Midbrain (tissue), 1 donor: ENCODE data around the gene PARN.
"Not testable (repeated sequence)": the region's sequence is repeated elsewhere in the genome, so short reads cannot be mapped to it uniquely, and the experiment has no call there.

Source experiments
- DNase-seq: peaks from one replicate; lab custom pipeline; 2025; lab: John Stamatoyannopoulos, UW

PARN gene

DNA sequence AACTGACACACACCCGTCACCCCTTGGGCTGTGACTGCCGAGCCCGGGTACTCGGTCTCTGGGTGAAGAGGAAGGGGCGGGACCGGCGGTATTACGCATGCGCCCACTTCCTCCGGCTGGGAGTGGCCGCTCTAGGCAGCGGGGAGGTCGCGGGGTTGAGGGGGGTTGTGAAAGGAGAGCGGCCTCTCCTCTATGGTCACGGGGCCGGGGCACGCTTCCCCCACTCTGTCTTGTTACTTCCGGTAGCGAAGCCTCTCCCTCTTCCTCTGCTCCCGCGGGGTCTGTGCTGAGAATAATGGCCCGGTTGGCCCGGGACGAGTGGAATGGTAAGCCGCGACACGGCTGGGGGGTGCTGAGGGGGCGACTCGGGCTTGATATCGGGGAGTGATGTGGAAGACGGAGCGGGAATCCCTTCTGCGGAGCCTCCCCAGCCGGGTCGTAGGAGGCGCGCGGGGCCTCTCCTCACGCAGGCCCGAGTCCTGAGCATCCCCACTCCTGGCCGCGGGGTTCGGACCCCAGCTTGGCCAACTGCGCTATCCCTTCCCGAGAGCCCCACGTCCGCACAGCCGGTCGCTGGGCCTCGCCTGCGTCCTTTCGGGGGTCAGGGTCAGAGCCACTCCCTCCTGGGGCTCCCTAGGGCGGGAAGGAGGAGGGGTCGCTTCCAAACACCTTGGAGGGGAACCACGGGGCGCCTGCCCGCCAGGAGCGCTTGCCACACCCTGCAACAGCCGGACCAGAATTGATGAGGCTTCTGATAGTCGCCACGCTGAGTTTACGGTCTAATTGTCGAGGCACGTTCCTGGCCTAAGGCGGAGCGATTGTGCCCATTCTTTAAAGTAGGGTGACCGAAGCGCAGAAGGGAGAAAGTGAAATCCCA is 2.9 kb upstream of the PARN start, which contains the start of gene BFAR:
TSS of gene BFAR (plus strand) at position 259 of the 877 bp plus-strand sequence. CDS start 11,396 bp downstream, outside the sequence.
- DNase-seq, result peak; percentile 98

- not testable (repeated sequence) for DNase-seq
Observed at GRCh38 chr16:14630620-14631330, 715 bp upstream of the PARN start.

DNA sequence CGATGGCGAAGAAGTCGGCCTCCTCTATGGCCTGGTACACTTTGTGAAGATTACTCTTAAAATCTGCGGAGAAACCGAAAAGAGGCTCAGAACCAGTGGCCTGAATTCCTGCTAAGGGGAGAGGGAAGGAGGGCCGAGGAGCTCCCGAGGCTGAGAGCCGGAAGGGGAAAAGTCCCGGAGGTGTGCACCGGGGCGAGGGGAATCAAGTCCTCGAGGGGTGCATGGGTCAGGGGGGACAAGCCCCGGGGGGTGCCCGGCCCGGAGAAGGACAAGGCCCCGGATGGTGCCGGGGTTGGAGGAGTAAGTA is 495 bp downstream of the PARN start:
- DNase-seq, result no peak

- no peak for DNase-seq
Observed at GRCh38 chr16:14628806-14629611, 1.1 kb downstream of the PARN start.

DNA sequence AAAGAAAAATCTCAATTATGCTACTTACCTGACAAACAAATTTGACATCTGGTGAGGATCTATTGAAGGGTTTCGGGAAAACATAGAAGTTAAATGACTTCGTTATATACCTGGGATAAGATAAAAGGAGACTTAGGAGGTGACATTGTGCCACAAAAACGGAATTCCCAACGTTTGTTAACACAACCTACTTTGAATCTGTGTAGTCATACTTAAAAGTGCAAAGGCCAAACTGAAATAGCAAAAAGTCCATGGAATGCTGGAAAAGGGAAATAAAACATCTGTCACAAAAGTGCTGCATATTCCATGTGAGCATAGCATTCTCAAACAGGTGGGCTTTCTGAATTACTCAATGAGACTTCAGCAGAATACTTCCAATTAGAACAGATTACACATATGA is 3.0 kb downstream of the PARN start:
- DNase-seq, result no peak

DNA sequence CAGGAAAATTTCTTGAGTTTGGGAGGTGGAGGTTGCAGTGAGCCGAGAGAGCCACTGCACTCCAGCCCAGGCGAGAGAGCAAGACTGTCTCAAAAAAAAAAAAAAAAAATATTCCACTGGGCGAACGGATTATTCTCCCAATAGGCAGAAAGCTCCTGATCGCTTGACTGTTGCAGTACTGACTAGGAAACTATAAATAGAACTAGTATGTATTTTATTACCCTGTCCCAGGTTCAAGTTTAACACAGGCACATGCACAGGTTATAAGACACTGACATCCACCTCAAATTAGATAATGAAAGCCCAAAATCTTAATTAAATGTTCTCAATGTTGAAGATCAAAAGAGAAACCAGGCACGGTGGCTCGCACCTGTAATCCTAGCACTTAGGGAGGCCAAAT is 11.5 kb downstream of the PARN start:
- no peak for DNase-seq

DNA sequence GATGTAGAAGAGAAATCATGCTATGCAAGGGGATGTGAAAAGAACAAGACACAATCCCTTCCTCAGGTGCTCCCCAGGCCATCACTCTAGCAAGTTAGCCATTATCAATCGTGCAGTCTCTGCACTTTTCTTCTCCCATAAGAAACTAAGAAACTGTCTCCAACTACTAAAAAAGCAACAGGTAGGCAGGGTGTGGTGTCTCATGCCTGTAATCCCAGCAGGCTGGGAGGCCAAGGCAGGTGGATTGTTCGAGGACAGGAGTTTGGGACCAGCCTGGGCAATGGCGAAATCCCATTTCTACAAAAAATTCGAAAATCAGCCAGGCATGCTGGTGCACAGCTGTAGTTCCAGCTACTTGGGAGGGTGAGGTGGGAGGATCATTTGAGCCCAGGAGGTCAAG is 13.8 kb downstream of the PARN start:
- no peak for DNase-seq

- DNase-seq, result no peak
Observed at GRCh38 chr16:14613991-14614390, 16.1 kb downstream of the PARN start.

- DNase-seq, result no peak
Observed at GRCh38 chr16:14611660-14612059, 18.4 kb downstream of the PARN start.

- no peak for DNase-seq
Observed at GRCh38 chr16:14609716-14610115, 20.3 kb downstream of the PARN start.

GRCh38 chr16:14608604-14609003 is 21.5 kb downstream of the PARN start:
- DNase-seq, result peak; percentile 24

GRCh38 chr16:14608111-14608566 is 21.9 kb downstream of the PARN start:
- no peak for DNase-seq

- DNase-seq, result no peak
Observed at GRCh38 chr16:14606102-14606501, 24.0 kb downstream of the PARN start.

DNA sequence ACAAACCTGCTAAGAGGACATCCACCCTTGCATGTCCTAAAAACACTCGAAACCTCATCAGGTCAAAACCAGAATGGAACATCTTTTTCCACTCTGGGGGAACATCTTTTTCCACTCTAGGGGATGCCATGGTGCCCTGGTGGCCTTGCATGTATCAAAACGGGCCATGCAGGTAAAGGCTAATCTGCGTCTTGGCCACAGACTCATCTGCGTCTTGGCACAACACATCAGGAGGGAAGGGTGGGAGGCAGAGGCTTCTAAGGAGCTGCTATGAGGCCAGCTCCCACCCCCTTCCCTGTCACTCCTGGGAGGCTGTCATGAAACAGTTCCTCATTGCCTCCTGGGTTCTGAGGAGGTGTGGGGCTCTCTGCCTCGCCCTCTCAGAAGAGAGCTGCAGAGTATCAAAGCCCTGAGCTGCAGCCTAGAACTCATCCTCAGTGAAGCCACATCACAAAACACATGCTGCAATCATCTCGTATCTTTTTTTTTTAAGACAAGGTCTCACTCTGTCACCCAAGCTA is 27.6 kb downstream of the PARN start:
- no peak for DNase-seq

GRCh38 chr16:14600164-14600563 is 29.9 kb downstream of the PARN start:
- no peak for DNase-seq

GRCh38 chr16:14586637-14587305 is 43.3 kb downstream of the PARN start:
- no peak for DNase-seq

- no peak for DNase-seq
Observed at GRCh38 chr16:14585287-14585686, 44.8 kb downstream of the PARN start.

DNA sequence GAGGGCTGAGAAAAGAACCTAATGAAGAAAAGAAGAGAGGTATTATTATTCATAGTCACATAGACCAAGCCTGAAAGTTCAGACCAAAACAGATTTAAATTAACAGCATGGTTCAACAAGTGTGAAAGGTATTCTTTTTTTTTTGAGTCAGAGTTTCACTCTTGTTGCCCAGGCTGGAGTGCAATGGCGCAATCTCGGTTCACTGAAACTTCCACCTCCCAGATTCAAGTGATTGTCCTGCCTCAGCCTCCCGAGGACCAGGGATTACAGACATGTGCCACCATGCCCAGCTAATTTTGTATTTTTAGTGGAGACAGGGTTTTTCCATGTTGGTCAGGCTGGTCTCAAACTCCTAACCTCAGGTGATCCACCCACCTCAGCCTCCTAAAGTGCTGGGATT is 49.1 kb downstream of the PARN start:
- DNase-seq, result not testable (repeated sequence)

GRCh38 chr16:14579266-14579665 is 50.8 kb downstream of the PARN start:
- DNase-seq, result no peak

DNA sequence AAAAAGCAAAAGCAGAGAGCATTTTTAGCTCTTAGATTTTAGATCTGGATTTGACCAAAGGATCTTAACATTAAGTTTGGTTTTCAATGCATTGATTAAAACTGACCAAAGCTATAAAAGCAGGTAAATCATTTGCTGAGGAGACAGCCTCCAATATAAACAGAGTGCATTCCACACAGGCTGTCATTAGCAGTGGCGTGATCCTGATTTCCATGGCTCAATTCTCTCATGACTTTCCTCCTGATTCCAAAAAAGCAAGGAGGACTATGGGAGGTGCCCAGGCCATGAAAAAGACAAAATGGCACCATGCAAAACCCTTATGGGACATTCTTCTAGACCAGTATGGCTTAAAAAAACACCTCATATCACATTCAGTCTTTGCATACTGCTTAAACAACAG is 53.5 kb downstream of the PARN start:
- DNase-seq, result no peak

DNA sequence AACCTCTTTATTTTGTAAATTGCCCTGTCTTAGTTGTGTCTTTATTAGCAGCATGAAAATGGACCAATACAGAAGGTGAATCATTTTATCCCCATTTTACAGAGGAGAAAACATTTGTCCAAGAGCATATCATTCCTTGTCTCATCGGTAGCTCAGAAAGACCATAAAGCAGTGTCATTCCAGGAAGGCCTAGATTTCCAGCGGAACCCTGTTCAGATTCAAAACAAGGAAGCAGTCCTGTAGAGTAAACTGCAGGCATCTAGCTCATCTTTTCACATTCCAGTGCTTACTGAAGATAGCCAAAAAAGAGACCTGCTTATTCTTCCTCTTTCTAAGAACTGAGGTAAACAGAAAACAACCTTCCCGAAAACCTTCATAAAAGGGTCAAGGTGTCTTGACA is 54.0 kb downstream of the PARN start:
- DNase-seq, result no peak
